ENCODE results near the gene LMLN. TPM values are rescaled to one million over a fixed set of nuclear protein-coding genes. Genes with fewer than 3 reads are reported as not detected.
"Not testable (repeated sequence)": the region's sequence is repeated elsewhere in the genome, so short reads cannot be mapped to it uniquely, and the experiment has no call there.

The LMLN gene
- total and polyA plus RNA-seq, 2 donors from 2014 or later: 1.6 to 10.5 TPM

DNA sequence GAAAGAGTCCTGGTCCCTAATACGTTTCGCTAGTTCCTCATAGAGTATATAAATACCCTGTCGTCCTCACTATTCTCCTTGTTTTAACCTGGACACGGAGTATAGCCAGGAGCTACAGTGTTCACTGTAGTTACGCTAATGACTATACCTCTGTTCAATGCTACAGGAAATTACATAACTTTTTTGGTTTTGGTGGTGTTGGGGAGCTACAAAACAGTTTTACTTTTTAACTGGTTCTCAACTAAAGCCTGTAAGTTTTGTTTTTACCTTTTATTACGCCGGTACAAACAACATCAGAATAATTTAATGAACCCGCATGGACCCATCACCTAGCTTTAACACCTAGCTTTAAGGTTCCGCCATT is 1.5 kb downstream of the LMLN start:
- peaks cover 0 to 2% (median 0%) of the 10 kb centered on the region in 3 donors for H3K36me3 ChIP-seq (ENCODE audit: control insufficient read depth in 2 of 3, insufficient read depth in 3 of 3, low read length in 3 of 3)
- H3K9me3 ChIP-seq (ENCODE audit: control insufficient read depth in 2 of 3, insufficient read depth in 1 of 3, low read length in 3 of 3): no peaks in the 10 kb centered on the region
- H3K9ac ChIP-seq (ENCODE audit: low read length in 3 of 3): peak overlapping the region in 1 of 3 donors; percentile 80
- H3K27ac ChIP-seq (ENCODE audit: low read depth in 2 of 2, low read length in 2 of 2): no peak overlapping the region
- DNase-seq (no peak), FAIRE-seq (no peak)
- intact Hi-C loops (cut with DNase I): no loop called here
- no peaks in the 10 kb centered on the region for H3K27me3 ChIP-seq (ENCODE audit: control insufficient read depth, insufficient read depth, low read length)
- H3K4me3 ChIP-seq (ENCODE audit: low read length in 3 of 3): no peak overlapping the region
- TF ChIP-seq, protein P1, sequence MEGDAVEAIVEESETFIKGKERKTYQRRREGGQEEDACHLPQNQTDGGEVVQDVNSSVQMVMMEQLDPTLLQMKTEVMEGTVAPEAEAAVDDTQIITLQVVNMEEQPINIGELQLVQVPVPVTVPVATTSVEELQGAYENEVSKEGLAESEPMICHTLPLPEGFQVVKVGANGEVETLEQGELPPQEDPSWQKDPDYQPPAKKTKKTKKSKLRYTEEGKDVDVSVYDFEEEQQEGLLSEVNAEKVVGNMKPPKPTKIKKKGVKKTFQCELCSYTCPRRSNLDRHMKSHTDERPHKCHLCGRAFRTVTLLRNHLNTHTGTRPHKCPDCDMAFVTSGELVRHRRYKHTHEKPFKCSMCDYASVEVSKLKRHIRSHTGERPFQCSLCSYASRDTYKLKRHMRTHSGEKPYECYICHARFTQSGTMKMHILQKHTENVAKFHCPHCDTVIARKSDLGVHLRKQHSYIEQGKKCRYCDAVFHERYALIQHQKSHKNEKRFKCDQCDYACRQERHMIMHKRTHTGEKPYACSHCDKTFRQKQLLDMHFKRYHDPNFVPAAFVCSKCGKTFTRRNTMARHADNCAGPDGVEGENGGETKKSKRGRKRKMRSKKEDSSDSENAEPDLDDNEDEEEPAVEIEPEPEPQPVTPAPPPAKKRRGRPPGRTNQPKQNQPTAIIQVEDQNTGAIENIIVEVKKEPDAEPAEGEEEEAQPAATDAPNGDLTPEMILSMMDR (IDR thresholded peaks at IDR 0.05; ENCODE audit: borderline replicate concordance, extremely low read depth, insufficient read depth): no peak
- peaks cover 0 to 9% (median 4%) of the 10 kb centered on the region in 3 donors for H3K4me1 ChIP-seq (ENCODE audit: control insufficient read depth in 2 of 3, insufficient read depth in 2 of 3, low read depth in 1 of 3, low read length in 3 of 3)

DNA sequence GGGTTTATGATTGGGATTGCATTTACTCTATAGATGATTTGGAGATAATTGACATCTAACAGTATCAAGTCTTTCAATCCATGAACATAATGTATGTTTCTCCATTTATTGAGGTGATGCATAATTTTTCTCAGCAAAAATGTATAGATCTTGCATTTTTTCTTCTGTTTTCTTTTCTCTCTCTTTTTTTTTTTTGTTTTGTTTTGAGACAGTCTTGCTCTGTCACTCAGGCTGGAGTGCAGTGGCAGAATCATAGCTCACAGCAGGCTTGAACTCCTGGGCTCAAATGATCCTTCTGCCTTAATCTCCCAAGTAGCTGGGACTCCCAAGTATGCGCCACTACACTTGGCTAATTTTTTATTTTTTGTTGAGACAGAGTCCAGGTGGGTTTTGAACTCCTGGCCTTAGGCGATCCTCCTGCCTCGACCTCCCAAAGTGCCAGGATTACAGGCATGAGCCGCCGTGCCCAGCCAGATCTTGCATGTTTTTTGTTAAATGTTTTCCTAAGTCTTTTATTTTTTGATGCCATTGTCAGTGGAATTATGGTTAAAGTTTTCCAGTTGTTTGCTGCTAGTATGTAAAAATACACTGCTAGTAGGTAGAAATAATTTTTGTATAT is 3.1 kb downstream of the LMLN start:
- DNase-seq (no peak), FAIRE-seq (no peak)
- Histone ChIP-seq H3K27ac (ENCODE audit: low read depth in 2 of 2, low read length in 2 of 2) (no peak overlapping the region), H3K36me3 (ENCODE audit: control insufficient read depth in 2 of 3, insufficient read depth in 3 of 3, low read length in 3 of 3) (no peaks in the 10 kb centered on the region), H3K4me1 (ENCODE audit: control insufficient read depth in 2 of 3, insufficient read depth in 2 of 3, low read depth in 1 of 3, low read length in 3 of 3) (peaks cover 0 to 9% (median 0%) of the 10 kb centered on the region in 3 donors), H3K9me3 (ENCODE audit: control insufficient read depth in 2 of 3, insufficient read depth in 1 of 3, low read length in 3 of 3) (peaks cover 0 to 5% (median 0%) of the 10 kb centered on the region in 3 donors), H3K9ac (ENCODE audit: low read length in 3 of 3) (no peak overlapping the region), H3K27me3 (ENCODE audit: control insufficient read depth, insufficient read depth, low read length) (no peaks in the 10 kb centered on the region), H3K4me3 (ENCODE audit: low read length in 3 of 3) (no peak overlapping the region)
- intact Hi-C loops (cut with DNase I): no loop called here
- TF ChIP-seq, protein P1 (IDR thresholded peaks at IDR 0.05; ENCODE audit: borderline replicate concordance, extremely low read depth, insufficient read depth): no peak

DNA sequence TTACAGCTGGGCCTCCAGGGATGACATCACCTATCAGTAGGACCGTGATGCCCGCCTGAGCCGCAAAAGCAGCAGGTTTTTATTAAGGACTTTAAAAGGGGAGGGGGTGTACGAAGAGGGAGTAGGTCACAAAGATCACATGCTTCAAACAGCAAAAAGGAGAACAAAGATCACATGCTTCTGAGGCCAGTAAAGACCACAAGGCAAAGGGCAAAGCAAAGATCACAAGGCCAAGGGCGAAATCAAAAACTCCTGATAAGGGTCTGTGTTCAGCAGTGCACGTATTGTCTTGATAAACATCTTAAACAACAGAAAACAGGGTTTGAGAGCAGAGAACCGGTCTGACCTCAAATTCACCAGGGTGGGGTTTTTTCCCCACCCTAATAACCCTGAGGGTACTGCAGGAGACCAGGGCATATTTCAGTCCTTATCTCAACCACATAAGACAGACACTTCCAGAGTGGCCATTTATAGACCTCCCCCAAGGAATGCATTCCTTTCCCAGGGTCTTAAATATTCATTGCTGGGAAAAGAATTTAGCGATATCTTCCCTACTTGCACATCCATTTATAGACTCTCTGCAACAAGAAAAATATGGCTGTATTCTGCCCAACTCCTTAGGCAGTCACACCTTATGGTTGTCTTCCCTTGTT is 7.4 kb downstream of the LMLN start:
- H3K27ac ChIP-seq (ENCODE audit: low read depth in 2 of 2, low read length in 2 of 2); intact Hi-C loops (cut with DNase I); DNase-seq; H3K9ac ChIP-seq (ENCODE audit: low read length in 3 of 3); H3K27me3 ChIP-seq (ENCODE audit: control insufficient read depth, insufficient read depth, low read length); H3K4me1 ChIP-seq (ENCODE audit: control insufficient read depth in 2 of 3, insufficient read depth in 2 of 3, low read depth in 1 of 3, low read length in 3 of 3); H3K9me3 ChIP-seq (ENCODE audit: control insufficient read depth in 2 of 3, insufficient read depth in 1 of 3, low read length in 3 of 3); FAIRE-seq; H3K4me3 ChIP-seq (ENCODE audit: low read length in 3 of 3); H3K36me3 ChIP-seq (ENCODE audit: control insufficient read depth in 2 of 3, insufficient read depth in 3 of 3, low read length in 3 of 3): not testable (repeated sequence)

DNA sequence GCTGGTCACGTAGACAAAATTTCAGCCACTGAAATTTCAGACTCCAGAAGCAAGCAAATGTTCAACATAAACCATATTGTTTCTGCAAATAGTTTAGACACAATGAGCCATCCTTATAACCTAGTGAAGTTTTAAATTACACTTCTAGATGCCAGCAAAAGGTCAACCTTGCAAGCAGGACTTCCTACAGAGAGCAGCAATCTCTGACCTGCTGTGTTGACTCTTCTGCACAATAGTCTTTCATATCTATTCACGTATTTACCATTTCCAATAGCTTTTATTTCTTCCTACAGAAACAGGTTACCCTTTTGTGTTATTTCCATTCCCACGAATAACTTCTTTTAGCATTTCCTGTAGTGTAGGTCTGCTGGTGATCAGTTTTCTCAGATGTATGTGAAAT is 10.6 kb downstream of the LMLN start:
- H3K4me3 ChIP-seq (ENCODE audit: low read length in 3 of 3): no peak overlapping the region
- no peak overlapping the region for H3K9ac ChIP-seq (ENCODE audit: low read length in 3 of 3)
- TF ChIP-seq, protein P1 (IDR thresholded peaks at IDR 0.05; ENCODE audit: borderline replicate concordance, extremely low read depth, insufficient read depth): no peak
- no peak overlapping the region for H3K27ac ChIP-seq (ENCODE audit: low read depth in 2 of 2, low read length in 2 of 2)
- FAIRE-seq (no peak), DNase-seq (no peak)
- H3K27me3 ChIP-seq (ENCODE audit: control insufficient read depth, insufficient read depth, low read length): no peaks in the 10 kb centered on the region
- peaks cover 0 to 5% (median 0%) of the 10 kb centered on the region in 3 donors for H3K9me3 ChIP-seq (ENCODE audit: control insufficient read depth in 2 of 3, insufficient read depth in 1 of 3, low read length in 3 of 3)
- H3K36me3 ChIP-seq (ENCODE audit: control insufficient read depth in 2 of 3, insufficient read depth in 3 of 3, low read length in 3 of 3): no peaks in the 10 kb centered on the region
- H3K4me1 ChIP-seq (ENCODE audit: control insufficient read depth in 2 of 3, insufficient read depth in 2 of 3, low read depth in 1 of 3, low read length in 3 of 3): no peaks in the 10 kb centered on the region
- intact Hi-C loops (cut with DNase I): no loop called here
